Skeletal muscle cell (primary cell): ENCODE data around the gene FPR3.
A peak's percentile ranks its signal among the peaks of the same experiment; 100 is the strongest.
"Not testable (repeated sequence)": the region's sequence is repeated elsewhere in the genome, so short reads cannot be mapped to it uniquely, and the experiment has no call there.

Experiments used
- DNase-seq: peaks from one replicate; pipeline ENCODE4 v3.0.0-alpha.2; 2010; ENCODE audit warnings: low read depth
- H3K4me3 ChIP-seq: 2 replicates; pipeline ENCODE4 v1.5.1; 2011; ENCODE audit warnings: low read depth, mild to moderate bottlenecking, control low read depth, low read length, moderate library complexity

The FPR3 gene

GRCh38 chr19:51794885-51795490 lies at the start of gene FPR3:
FPR3 (plus strand) TSS chr19:51795157; CDS start chr19:51823749, 28,592 bp downstream.
- no peak for DNase-seq
- no peak within 1 kb of the TSS for H3K4me3 ChIP-seq

GRCh38 chr19:51746731-51747130 lies 48.2 kb upstream of the FPR3 start:
- DNase-seq = no peak
- H3K4me3 ChIP-seq = no peak overlapping the region

GRCh38 chr19:51749979-51750378 lies 45.0 kb upstream of the FPR3 start:
- no peak for DNase-seq

GRCh38 chr19:51750400-51751094 lies 44.4 kb upstream of the FPR3 start:
- peak; percentile 31 for DNase-seq
- no peak overlapping the region for H3K4me3 ChIP-seq

More at GRCh38 chr19:51749979-51750378, 45.0 kb upstream of the FPR3 start:
- no peak overlapping the region for H3K4me3 ChIP-seq

GRCh38 chr19:51751655-51752054 lies 43.3 kb upstream of the FPR3 start, which contains the start of gene FPR1:
FPR1 (minus strand) TSS chr19:51751878; CDS start chr19:51746994, 4,884 bp downstream.
- H3K4me3 ChIP-seq = no peak within 1 kb of the TSS
- DNase-seq = no peak

GRCh38 chr19:51754109-51754508 lies 40.8 kb upstream of the FPR3 start:
- no peak for DNase-seq
- no peak overlapping the region for H3K4me3 ChIP-seq

- DNase-seq = no peak
- no peak overlapping the region for H3K4me3 ChIP-seq
Measured at GRCh38 chr19:51754770-51755169, 40.2 kb upstream of the FPR3 start.

GRCh38 chr19:51755571-51755970 lies 39.4 kb upstream of the FPR3 start:
- DNase-seq = no peak
- no peak overlapping the region for H3K4me3 ChIP-seq

- DNase-seq = no peak
- H3K4me3 ChIP-seq = no peak within 1 kb of the TSS
Measured at GRCh38 chr19:51760697-51761356, 34.1 kb upstream of the FPR3 start, which contains the start of gene FPR2. FPR2 (plus strand) TSS chr19:51761180; CDS start chr19:51768659, 7,479 bp downstream.

GRCh38 chr19:51761696-51762095 lies 33.3 kb upstream of the FPR3 start:
- no peak overlapping the region for H3K4me3 ChIP-seq

GRCh38 chr19:51765086-51765485 lies 29.9 kb upstream of the FPR3 start:
- H3K4me3 ChIP-seq = no peak overlapping the region
- DNase-seq = no peak

More at GRCh38 chr19:51761696-51762095, 33.3 kb upstream of the FPR3 start:
- DNase-seq = no peak

- DNase-seq = no peak
Measured at GRCh38 chr19:51766461-51766860, 28.5 kb upstream of the FPR3 start.

GRCh38 chr19:51771376-51772130 lies 23.4 kb upstream of the FPR3 start:
- DNase-seq = no peak
- no peak overlapping the region for H3K4me3 ChIP-seq

More at GRCh38 chr19:51766461-51766860, 28.5 kb upstream of the FPR3 start:
- H3K4me3 ChIP-seq = no peak overlapping the region

- DNase-seq = no peak
- no peak overlapping the region for H3K4me3 ChIP-seq
Measured at GRCh38 chr19:51772977-51773376, 22.0 kb upstream of the FPR3 start.

- not testable (repeated sequence) for DNase-seq, H3K4me3 ChIP-seq
Measured at GRCh38 chr19:51776561-51776960, 18.4 kb upstream of the FPR3 start.

- peak; percentile 62 for DNase-seq
- no peak overlapping the region for H3K4me3 ChIP-seq
Measured at GRCh38 chr19:51777570-51778462, 17.1 kb upstream of the FPR3 start.

- DNase-seq = no peak
- H3K4me3 ChIP-seq = no peak overlapping the region
Measured at GRCh38 chr19:51779181-51779580, 15.8 kb upstream of the FPR3 start.

GRCh38 chr19:51779703-51780102 lies 15.3 kb upstream of the FPR3 start:
- DNase-seq = no peak
- H3K4me3 ChIP-seq = no peak overlapping the region

GRCh38 chr19:51780270-51780669 lies 14.7 kb upstream of the FPR3 start:
- no peak for DNase-seq
- no peak overlapping the region for H3K4me3 ChIP-seq
